PC-9 (cell line): Measurements from ENCODE around the gene LDLRAD3. TPM values are rescaled to one million over a fixed set of nuclear protein-coding genes. Genes with fewer than 3 reads are reported as not detected.
A peak's percentile ranks its signal among the peaks of the same experiment; 100 is the strongest.

Source experiments
- BruUV-seq: library from RNA; stranded (reverse); fragments of 400-500 nt; replicated peaks from 2 replicates; lab custom pipeline; 2021; lab: Mats Ljungman, UMichigan
- CTCF ChIA-PET: fragments of 300-600 bp; sonication (Branson Sonifier 250); formaldehyde crosslinking; loops from one replicate; lab custom pipeline; 2022; ENCODE audit warnings: antibody characterized with exemption; lab: Charles Lee
- POLR2A ChIA-PET: fragments of 300-600 bp; sonication (Branson Sonifier 250); formaldehyde crosslinking; loops from one replicate; lab custom pipeline; 2022; ENCODE audit warnings: antibody characterized with exemption; ENCODE audit not compliant: unreplicated experiment; lab: Charles Lee
- DNase-seq, 2 experiments: peaks; one replicate each; pipeline versions ENCODE4 v3.0.0 to v3.0.0-alpha.2; 2015 to 2022; ENCODE audit warnings: mixed read lengths in 1 of 2
- H2AFZ ChIP-seq: fragments of 200-600 bp; sonication (generic); 2 replicates; pipeline ENCODE4 v1.8.1; 2017; ENCODE audit warnings: antibody characterized with exemption
- H3F3A ChIP-seq: fragments of 200-600 bp; sonication (generic); 2 replicates; pipeline ENCODE4 v1.8.1; 2017; ENCODE audit warnings: antibody characterized with exemption, mild to moderate bottlenecking, low read depth; ENCODE audit not compliant: insufficient read depth
- H3K27ac ChIP-seq: fragments of 200-600 bp; sonication (generic); 2 replicates; pipeline ENCODE4 v1.6.1; 2016; ENCODE audit warnings: mixed run types
- H3K27me3 ChIP-seq: fragments of 200-600 bp; sonication (generic); 2 replicates; pipeline ENCODE4 v1.6.1; 2016; ENCODE audit warnings: low read depth, mixed run types; ENCODE audit not compliant: insufficient read depth
- H3K36me3 ChIP-seq: fragments of 200-600 bp; sonication (generic); 2 replicates; pipeline ENCODE4 v1.6.1; 2016; ENCODE audit warnings: low read depth, mixed run types
- H3K4me1 ChIP-seq: fragments of 200-600 bp; sonication (generic); replicated peaks from 2 replicates; pipeline ENCODE4 v1.6.1; 2016; ENCODE audit warnings: mixed run types; ENCODE audit not compliant: insufficient read depth
- H3K4me2 ChIP-seq: fragments of 200-600 bp; sonication (generic); 2 replicates; pipeline ENCODE4 v1.6.1; 2017; ENCODE audit warnings: mixed run types
- H3K4me3 ChIP-seq: fragments of 200-600 bp; sonication (generic); 2 replicates; pipeline ENCODE4 v1.6.1; 2016; ENCODE audit warnings: mixed run types
- H3K79me2 ChIP-seq: fragments of 200-600 bp; sonication (generic); 2 replicates; pipeline ENCODE4 v1.6.1; 2017; ENCODE audit warnings: low read depth, mixed run types
- H3K9me2 ChIP-seq: fragments of 200-600 bp; sonication (generic); 2 replicates; pipeline ENCODE4 v1.8.1; 2017; ENCODE audit warnings: mild to moderate bottlenecking; ENCODE audit not compliant: insufficient read depth
- H3K9me3 ChIP-seq: fragments of 200-600 bp; sonication (generic); 2 replicates; pipeline ENCODE4 v1.8.1; 2016; ENCODE audit warnings: low read depth; ENCODE audit not compliant: insufficient read depth
- H4K20me1 ChIP-seq: fragments of 200-600 bp; sonication (generic); 2 replicates; pipeline ENCODE4 v1.8.1; 2017; ENCODE audit not compliant: insufficient read depth
- CTCF ChIP-seq: fragments of 200-600 bp; sonication (generic); conservative IDR thresholded peaks from 2 replicates; pipeline ENCODE4 v1.6.1; 2017; ENCODE audit warnings: mixed run types, antibody characterized with exemption, mild to moderate bottlenecking, moderate library complexity
- EZH2 ChIP-seq: fragments of 200-600 bp; sonication (generic); IDR thresholded peaks from 2 replicates; pipeline ENCODE4 v1.8.0; 2017; ENCODE audit warnings: antibody characterized with exemption, low read depth
- intact Hi-C: fragments of 100-400 bp; cut with micrococcal nuclease; formaldehyde crosslinking; loops from one replicate; pipeline ENCODE4 v1.10.0; 2022; ENCODE audit not compliant: unreplicated experiment
- total RNA-seq: library from RNA; stranded (reverse); gene quantifications from 2 replicates; pipeline ENCODE4 v1.2.3, GENCODE V29; 2021

Gene LDLRAD3
- total RNA-seq, 1 experiment from 2014 or later: 15.9 TPM

DNA sequence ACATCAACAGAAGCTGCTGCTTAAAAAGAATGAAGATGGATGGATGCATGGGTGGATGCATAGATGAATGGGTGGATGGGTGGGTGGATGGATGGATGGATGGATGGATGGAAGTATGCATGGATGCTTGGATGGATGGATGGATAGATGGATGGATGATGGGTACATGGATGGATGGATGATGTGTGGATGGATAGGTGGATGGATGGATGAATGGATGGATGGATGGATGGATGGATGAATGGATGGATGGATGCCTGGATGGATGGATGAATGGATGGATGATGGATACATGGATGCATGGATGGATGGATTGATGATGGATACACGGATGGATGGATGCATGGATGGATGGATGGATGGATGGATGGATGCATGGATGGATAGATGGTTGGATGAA lies 110.8 kb downstream of the LDLRAD3 start:
- Histone ChIP-seq H3K79me2 (no peaks in the 10 kb centered on the region), H4K20me1 (no peaks in the 10 kb centered on the region), H3K9me3 (no peaks in the 10 kb centered on the region), H3K9me2 (no peaks in the 10 kb centered on the region), H3K36me3 (no peaks in the 10 kb centered on the region), H3F3A (no peaks in the 10 kb centered on the region), H3K4me3 (no peak overlapping the region), H3K27me3 (no peaks in the 10 kb centered on the region), H2AFZ (no peak overlapping the region), H3K4me1 (no peaks in the 10 kb centered on the region), H3K4me2 (no peak overlapping the region), H3K27ac (no peak overlapping the region)
- ChIA-PET POLR2A (no interaction called here), CTCF (no interaction called here)
- intact Hi-C loops: loop anchor here (5.0 to 10.0 kb wide), 2 partner anchors 203 to 440 kb away; no protein-coding TSS in a partner anchor
- DNase-seq: no peak
- TF ChIP-seq EZH2 (no peak), CTCF (no peak)
- BruUV-seq: no TSS peak

GRCh38 chr11:36056160-36056751 lies 112.4 kb downstream of the LDLRAD3 start:
- H3K9me3 ChIP-seq: no peaks in the 10 kb centered on the region
- intact Hi-C loops: loop anchor here (1.0 to 10.0 kb wide), 4 partner anchors 201 to 440 kb away; no protein-coding TSS in a partner anchor
- DNase-seq: peak; percentile 42 to 46
- H3K4me2 ChIP-seq: no peak overlapping the region
- H3K36me3 ChIP-seq: no peaks in the 10 kb centered on the region
- no peak for TF ChIP-seq EZH2
- peak; percentile 79 for TF ChIP-seq CTCF
- no TSS peak for BruUV-seq
- no peaks in the 10 kb centered on the region for H4K20me1 ChIP-seq
- no peaks in the 10 kb centered on the region for H3F3A ChIP-seq
- POLR2A ChIA-PET: no interaction called here
- no peak overlapping the region for H2AFZ ChIP-seq
- no peaks in the 10 kb centered on the region for H3K27me3 ChIP-seq
- no peaks in the 10 kb centered on the region for H3K79me2 ChIP-seq
- no peaks in the 10 kb centered on the region for H3K9me2 ChIP-seq
- no peaks in the 10 kb centered on the region for H3K4me1 ChIP-seq
- H3K27ac ChIP-seq: no peak overlapping the region
- CTCF ChIA-PET: interaction anchor here (0.6 to 2.0 kb wide), 3 partner anchors 71 to 394 kb away, joined by 3 to 17 read pairs (median 4); partner anchors contain the start of gene TRIM44
- H3K4me3 ChIP-seq: no peak overlapping the region

GRCh38 chr11:36057379-36058042 lies 113.6 kb downstream of the LDLRAD3 start:
- CTCF ChIA-PET: interaction anchor here (2.0 kb wide), 1 partner anchor 236 kb away, joined by 17 read pairs; no protein-coding TSS in a partner anchor
- DNase-seq: no peak
- POLR2A ChIA-PET: no interaction called here

More at GRCh38 chr11:36057379-36058042, 113.6 kb downstream of the LDLRAD3 start:
- no peaks in the 10 kb centered on the region for H3K9me2 ChIP-seq
- no peak overlapping the region for H3K4me3 ChIP-seq
- TF ChIP-seq EZH2 (no peak), CTCF (no peak)
- H3K27me3 ChIP-seq: no peaks in the 10 kb centered on the region
- no peak overlapping the region for H3K27ac ChIP-seq
- no peaks in the 10 kb centered on the region for H3K4me1 ChIP-seq
- no peaks in the 10 kb centered on the region for H4K20me1 ChIP-seq
- H3K79me2 ChIP-seq: no peaks in the 10 kb centered on the region
- H2AFZ ChIP-seq: no peak overlapping the region
- H3F3A ChIP-seq: no peaks in the 10 kb centered on the region
- no peak overlapping the region for H3K4me2 ChIP-seq
- intact Hi-C loops: loop anchor here (5.0 to 10.0 kb wide), 2 partner anchors 200 to 437 kb away; no protein-coding TSS in a partner anchor
- H3K36me3 ChIP-seq: no peaks in the 10 kb centered on the region
- no peaks in the 10 kb centered on the region for H3K9me3 ChIP-seq
- BruUV-seq: no TSS peak
